Colonic mucosa (tissue), 4 donors: ENCODE data around the gene PCED1B. TPM values are rescaled to one million over a fixed set of nuclear protein-coding genes. Genes with fewer than 3 reads are reported as not detected.
A peak's percentile ranks its signal among the peaks of the same experiment; 100 is the strongest.
"Not testable (repeated sequence)": the region's sequence is repeated elsewhere in the genome, so short reads cannot be mapped to it uniquely, and the experiment has no call there.

Experiments
- DNase-seq: peaks from one replicate; pipeline ENCODE4 v3.0.0-alpha.2; 2020
- H3K27ac ChIP-seq: fragments of 200-600 bp; one replicate; pipeline ENCODE4 v1.8.0; 2021
- H3K27me3 ChIP-seq: fragments of 200-600 bp; one replicate; pipeline ENCODE4 v1.8.0; 2021
- H3K36me3 ChIP-seq: fragments of 200-600 bp; one replicate; pipeline ENCODE4 v1.8.0; 2021
- H3K4me1 ChIP-seq: fragments of 200-600 bp; one replicate; pipeline ENCODE4 v1.8.0; 2021; ENCODE audit warnings: mild to moderate bottlenecking
- H3K4me3 ChIP-seq: fragments of 200-600 bp; one replicate; pipeline ENCODE4 v1.8.0; 2021
- H3K9ac ChIP-seq, 2 donors: one replicate each; pipeline ENCODE4 v1.7.0; 2013; ENCODE audit warnings: control low read depth in 2 of 2, low read depth in 2 of 2, low read length in 2 of 2
- H3K9me3 ChIP-seq: fragments of 200-600 bp; one replicate; pipeline ENCODE4 v1.8.0; 2021
- CTCF ChIP-seq: fragments of 200-600 bp; IDR thresholded peaks from one replicate; pipeline ENCODE4 v1.8.0; 2022; ENCODE audit warnings: antibody characterized with exemption, mild to moderate bottlenecking
- intact Hi-C: fragments of 100-400 bp; cut with DNase I; formaldehyde crosslinking; loops from one replicate; pipeline ENCODE4 v1.14.1; 2022
- total RNA-seq, 2 donors: library from RNA; stranded (reverse); fragmentation: NEBNext Ultra II Directional in 1 of 2; extraction: Animal tissue kit (Norgen Biotek cat#: 25700) in 1 of 2; gene quantifications; one replicate each; pipeline ENCODE4 v1.2.1, GENCODE V29; 2021
- donor health status: healthy.
- donor health status: DM: no; HTN: no; CAD: no.
- donor health status: DM: no; HTN: no; CAD: no.

Gene PCED1B
- total RNA-seq, 2 donors from 2014 or later = 1.8 to 2.1 TPM

- H3K27ac ChIP-seq = no peak overlapping the region
Measured at GRCh38 chr12:47274760-47275159, 195.3 kb downstream of the PCED1B start.

GRCh38 chr12:47276253-47276620, 196.8 kb downstream of the PCED1B start:
- H3K4me3 ChIP-seq = no peak overlapping the region
- DNase-seq = peak; percentile 20

More at GRCh38 chr12:47274760-47275159, 195.3 kb downstream of the PCED1B start:
- no peaks in the 10 kb centered on the region for H3K9me3 ChIP-seq
- intact Hi-C loops = no loop called here
- H3K27me3 ChIP-seq = no peaks in the 10 kb centered on the region
- TF ChIP-seq CTCF = no peak
- no peaks in the 10 kb centered on the region for H3K36me3 ChIP-seq
- no peak for DNase-seq
- peaks cover 9% of the 10 kb centered on the region for H3K4me1 ChIP-seq
- H3K9ac ChIP-seq = no peak overlapping the region
- H3K4me3 ChIP-seq = no peak overlapping the region

GRCh38 chr12:47276621-47277309, 197.3 kb downstream of the PCED1B start:
- no peaks in the 10 kb centered on the region for H3K36me3 ChIP-seq
- intact Hi-C loops = no loop called here
- H3K9ac ChIP-seq = no peak overlapping the region
- peak overlapping the region; percentile 80 for H3K27ac ChIP-seq
- H3K27me3 ChIP-seq = no peaks in the 10 kb centered on the region
- peak; percentile 76 for DNase-seq
- TF ChIP-seq CTCF = no peak
- H3K4me3 ChIP-seq = no peak overlapping the region
- H3K4me1 ChIP-seq = peaks cover 9% of the 10 kb centered on the region
- no peaks in the 10 kb centered on the region for H3K9me3 ChIP-seq

More at GRCh38 chr12:47276253-47276620, 196.8 kb downstream of the PCED1B start:
- Histone ChIP-seq H3K9ac (no peak overlapping the region), H3K36me3 (no peaks in the 10 kb centered on the region), H3K9me3 (no peaks in the 10 kb centered on the region), H3K27ac (peak overlapping the region; percentile 80), H3K4me1 (peaks cover 9% of the 10 kb centered on the region), H3K27me3 (no peaks in the 10 kb centered on the region)
- intact Hi-C loops = no loop called here
- TF ChIP-seq CTCF = no peak

GRCh38 chr12:47277972-47278448, 198.6 kb downstream of the PCED1B start:
- no peak overlapping the region for H3K9ac ChIP-seq
- H3K9me3 ChIP-seq = no peaks in the 10 kb centered on the region
- H3K4me1 ChIP-seq = peaks cover 9% of the 10 kb centered on the region
- DNase-seq = no peak
- no peaks in the 10 kb centered on the region for H3K36me3 ChIP-seq
- H3K27ac ChIP-seq = peak overlapping the region; percentile 80
- no peaks in the 10 kb centered on the region for H3K27me3 ChIP-seq
- no peak overlapping the region for H3K4me3 ChIP-seq
- intact Hi-C loops = no loop called here
- TF ChIP-seq CTCF = no peak

GRCh38 chr12:47279758-47280157, 200.3 kb downstream of the PCED1B start:
- DNase-seq, H3K36me3 ChIP-seq, H3K9me3 ChIP-seq, H3K4me1 ChIP-seq, H3K9ac ChIP-seq, H3K4me3 ChIP-seq, H3K27ac ChIP-seq, intact Hi-C loops, H3K27me3 ChIP-seq: not testable (repeated sequence)

- Histone ChIP-seq H3K9ac (no peak overlapping the region), H3K27ac (no peak overlapping the region), H3K36me3 (no peaks in the 10 kb centered on the region), H3K4me1 (peaks cover 9% of the 10 kb centered on the region), H3K27me3 (no peaks in the 10 kb centered on the region), H3K4me3 (no peak overlapping the region), H3K9me3 (no peaks in the 10 kb centered on the region)
- TF ChIP-seq CTCF = no peak
- DNase-seq = no peak
- intact Hi-C loops = no loop called here
Measured at GRCh38 chr12:47280543-47281300, 201.3 kb downstream of the PCED1B start.
